ENCODE results near the gene SLC15A3.

The SLC15A3 gene

GRCh38 chr11:60951606-60951903, 421 bp downstream of the SLC15A3 start:
- no peaks in the 10 kb centered on the region for H3K9me3 ChIP-seq (ENCODE audit: low read length)
- H3K4me2 ChIP-seq (ENCODE audit: low read length) = peak overlapping the region; percentile 46; the same call in 1 of the 2 replicates
- H3K27me3 ChIP-seq (ENCODE audit: insufficient read depth, low read length) = no peaks in the 10 kb centered on the region; the same call in 1 of the 2 replicates
- no peak overlapping the region; the same call in 1 of the 2 replicates for H3K9ac ChIP-seq (ENCODE audit: low read length)
- peaks cover 12% of the 10 kb centered on the region for H3K4me1 ChIP-seq (ENCODE audit: insufficient read depth, low read length, severe bottlenecking)
- TF ChIP-seq CTCF (IDR thresholded peaks at IDR 0.05; ENCODE audit: low read length) = no peak
- no peak for TF ChIP-seq EZH2 (IDR thresholded peaks at IDR 0.05; ENCODE audit: borderline replicate concordance, low read length)
- no peaks in the 10 kb centered on the region for H3K9me2 ChIP-seq (ENCODE audit: low read depth, low read length)
- H3K79me2 ChIP-seq (ENCODE audit: insufficient read depth, low read length) = no peaks in the 10 kb centered on the region
- H3K27ac ChIP-seq (ENCODE audit: low read depth, low read length, poor library complexity, severe bottlenecking) = no peak overlapping the region
- no peaks in the 10 kb centered on the region for H4K20me1 ChIP-seq (ENCODE audit: insufficient read depth, low read length)
- H3K4me3 ChIP-seq (ENCODE audit: low read depth, low read length, poor library complexity, severe bottlenecking) = peak overlapping the region; percentile 34
- H2AFZ ChIP-seq (ENCODE audit: low read length) = no peak overlapping the region
- no peaks in the 10 kb centered on the region for H3K36me3 ChIP-seq (ENCODE audit: insufficient read depth, low read length)
- H3F3A ChIP-seq (ENCODE audit: insufficient read depth, low read length) = no peaks in the 10 kb centered on the region

- Histone ChIP-seq H3K4me2 (ENCODE audit: low read length) (no peak overlapping the region; the same call in 1 of the 2 replicates), H3K27ac (ENCODE audit: low read depth, low read length, poor library complexity, severe bottlenecking) (no peak overlapping the region), H4K20me1 (ENCODE audit: insufficient read depth, low read length) (no peaks in the 10 kb centered on the region), H3K9me3 (ENCODE audit: low read length) (no peaks in the 10 kb centered on the region), H3K4me3 (ENCODE audit: low read depth, low read length, poor library complexity, severe bottlenecking) (no peak overlapping the region), H3K9me2 (ENCODE audit: low read depth, low read length) (no peaks in the 10 kb centered on the region), H3K9ac (ENCODE audit: low read length) (no peak overlapping the region), H3K27me3 (ENCODE audit: insufficient read depth, low read length) (no peaks in the 10 kb centered on the region; the same call in 1 of the 2 replicates), H2AFZ (ENCODE audit: low read length) (no peak overlapping the region), H3K79me2 (ENCODE audit: insufficient read depth, low read length) (no peaks in the 10 kb centered on the region), H3K4me1 (ENCODE audit: insufficient read depth, low read length, severe bottlenecking) (peaks cover 12% of the 10 kb centered on the region), H3K36me3 (ENCODE audit: insufficient read depth, low read length) (no peaks in the 10 kb centered on the region), H3F3A (ENCODE audit: insufficient read depth, low read length) (no peaks in the 10 kb centered on the region)
- no peak for TF ChIP-seq CTCF (IDR thresholded peaks at IDR 0.05; ENCODE audit: low read length)
- TF ChIP-seq EZH2 (IDR thresholded peaks at IDR 0.05; ENCODE audit: borderline replicate concordance, low read length) = no peak
Observed at GRCh38 chr11:60950933-60951605, 907 bp downstream of the SLC15A3 start.

GRCh38 chr11:60950024-60950423, 2.0 kb downstream of the SLC15A3 start:
- H3K4me2 ChIP-seq (ENCODE audit: low read length) = no peak overlapping the region
- no peaks in the 10 kb centered on the region for H3F3A ChIP-seq (ENCODE audit: insufficient read depth, low read length)
- peaks cover 12% of the 10 kb centered on the region for H3K4me1 ChIP-seq (ENCODE audit: insufficient read depth, low read length, severe bottlenecking)
- H4K20me1 ChIP-seq (ENCODE audit: insufficient read depth, low read length) = no peaks in the 10 kb centered on the region
- no peak overlapping the region for H2AFZ ChIP-seq (ENCODE audit: low read length)
- no peak overlapping the region for H3K4me3 ChIP-seq (ENCODE audit: low read depth, low read length, poor library complexity, severe bottlenecking)
- TF ChIP-seq CTCF (IDR thresholded peaks at IDR 0.05; ENCODE audit: low read length) (no peak), EZH2 (IDR thresholded peaks at IDR 0.05; ENCODE audit: borderline replicate concordance, low read length) (no peak)
- no peaks in the 10 kb centered on the region for H3K79me2 ChIP-seq (ENCODE audit: insufficient read depth, low read length)
- H3K9ac ChIP-seq (ENCODE audit: low read length) = no peak overlapping the region
- no peaks in the 10 kb centered on the region for H3K27me3 ChIP-seq (ENCODE audit: insufficient read depth, low read length)
- H3K27ac ChIP-seq (ENCODE audit: low read depth, low read length, poor library complexity, severe bottlenecking) = no peak overlapping the region
- no peaks in the 10 kb centered on the region for H3K9me2 ChIP-seq (ENCODE audit: low read depth, low read length)
- no peaks in the 10 kb centered on the region for H3K9me3 ChIP-seq (ENCODE audit: low read length)
- no peaks in the 10 kb centered on the region for H3K36me3 ChIP-seq (ENCODE audit: insufficient read depth, low read length)
